Measurements from ENCODE around the gene SPO11.

Gene SPO11

GRCh38 chr20:57372581-57373350 is 43.2 kb downstream of the SPO11 start:
- no peak for TF ChIP-seq CTCF (IDR thresholded peaks at IDR 0.05; ENCODE audit: borderline replicate concordance, control extremely low read depth, extremely low read depth, insufficient read depth, missing control alignments)
- in situ Hi-C loops (cut with MboI; ENCODE audit: low sequenced_read_pairs, unreplicated experiment), result no loop called here
- no peak for DNase-seq (ENCODE audit: low spot score)

GRCh38 chr20:57374343-57374930 is 44.8 kb downstream of the SPO11 start:
- no peak for TF ChIP-seq CTCF (IDR thresholded peaks at IDR 0.05; ENCODE audit: borderline replicate concordance, control extremely low read depth, extremely low read depth, insufficient read depth, missing control alignments)
- DNase-seq (ENCODE audit: low spot score), result no peak
- in situ Hi-C loops (cut with MboI; ENCODE audit: low sequenced_read_pairs, unreplicated experiment), result no loop called here

GRCh38 chr20:57374931-57375651 is 45.5 kb downstream of the SPO11 start:
- in situ Hi-C loops (cut with MboI; ENCODE audit: low sequenced_read_pairs, unreplicated experiment), result loop anchor here (25.0 kb wide), 1 partner anchor 812 kb away; no protein-coding TSS in a partner anchor
- DNase-seq (ENCODE audit: low spot score), result no peak
- no peak for TF ChIP-seq CTCF (IDR thresholded peaks at IDR 0.05; ENCODE audit: borderline replicate concordance, control extremely low read depth, extremely low read depth, insufficient read depth, missing control alignments)

GRCh38 chr20:57375652-57376230 is 46.1 kb downstream of the SPO11 start:
- TF ChIP-seq CTCF (IDR thresholded peaks at IDR 0.05; ENCODE audit: borderline replicate concordance, control extremely low read depth, extremely low read depth, insufficient read depth, missing control alignments), result no peak
- DNase-seq (ENCODE audit: low spot score), result no peak
- in situ Hi-C loops (cut with MboI; ENCODE audit: low sequenced_read_pairs, unreplicated experiment), result loop anchor here (25.0 kb wide), 1 partner anchor 812 kb away; no protein-coding TSS in a partner anchor

GRCh38 chr20:57377350-57377749 is 47.7 kb downstream of the SPO11 start:
- in situ Hi-C loops (cut with MboI; ENCODE audit: low sequenced_read_pairs, unreplicated experiment), result loop anchor here (25.0 kb wide), 1 partner anchor 810 kb away; no protein-coding TSS in a partner anchor
- TF ChIP-seq CTCF (IDR thresholded peaks at IDR 0.05; ENCODE audit: borderline replicate concordance, control extremely low read depth, extremely low read depth, insufficient read depth, missing control alignments), result no peak
- no peak for DNase-seq (ENCODE audit: low spot score)

- DNase-seq (ENCODE audit: low spot score), result no peak
- TF ChIP-seq CTCF (IDR thresholded peaks at IDR 0.05; ENCODE audit: borderline replicate concordance, control extremely low read depth, extremely low read depth, insufficient read depth, missing control alignments), result no peak
- in situ Hi-C loops (cut with MboI; ENCODE audit: low sequenced_read_pairs, unreplicated experiment), result loop anchor here (25.0 kb wide), 1 partner anchor 809 kb away; no protein-coding TSS in a partner anchor
Observed at GRCh38 chr20:57378107-57378506, 48.5 kb downstream of the SPO11 start.
